HG03342 (cell line): ENCODE measurements around the gene NOTCH1.
A peak's percentile ranks its signal among the peaks of the same experiment; 100 is the strongest.
"Not testable (repeated sequence)": the region's sequence is repeated elsewhere in the genome, so short reads cannot be mapped to it uniquely, and the experiment has no call there.

Source experiments
- ATAC-seq: cut with Tn5 transposase; IDR thresholded peaks from one replicate; pipeline ENCODE4 v1.9.1; 2021; ENCODE audit warnings: mild to moderate bottlenecking, moderate library complexity; ENCODE audit not compliant: unreplicated experiment

NOTCH1 gene

GRCh38 chr9:136545965-136546696 is at the start of gene NOTCH1:
Gene NOTCH1, minus strand, starts transcription at chr9:136546048. Its CDS starts 262 bp downstream, at chr9:136545786.
- peak; percentile 58 for ATAC-seq

DNA sequence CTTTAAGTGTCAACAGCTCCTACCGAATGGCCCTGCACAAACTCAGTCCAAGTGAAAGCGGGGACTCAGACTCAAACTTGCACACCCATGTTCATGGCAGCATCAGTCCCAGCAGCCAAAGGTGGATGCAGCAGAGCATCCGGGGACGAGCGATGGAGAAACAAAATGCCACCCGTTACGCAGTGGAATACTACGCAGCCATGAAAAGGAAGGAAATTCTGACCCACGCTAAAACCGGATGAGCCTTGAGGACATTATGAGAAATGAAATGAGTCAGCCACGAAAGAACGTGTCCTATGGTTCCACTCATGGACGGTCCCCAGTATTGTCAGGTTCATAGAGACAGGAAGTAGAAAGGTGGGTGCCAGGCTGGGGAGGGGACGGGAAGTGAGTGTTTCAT is 48.6 kb upstream of the NOTCH1 start:
- ATAC-seq = no peak

DNA sequence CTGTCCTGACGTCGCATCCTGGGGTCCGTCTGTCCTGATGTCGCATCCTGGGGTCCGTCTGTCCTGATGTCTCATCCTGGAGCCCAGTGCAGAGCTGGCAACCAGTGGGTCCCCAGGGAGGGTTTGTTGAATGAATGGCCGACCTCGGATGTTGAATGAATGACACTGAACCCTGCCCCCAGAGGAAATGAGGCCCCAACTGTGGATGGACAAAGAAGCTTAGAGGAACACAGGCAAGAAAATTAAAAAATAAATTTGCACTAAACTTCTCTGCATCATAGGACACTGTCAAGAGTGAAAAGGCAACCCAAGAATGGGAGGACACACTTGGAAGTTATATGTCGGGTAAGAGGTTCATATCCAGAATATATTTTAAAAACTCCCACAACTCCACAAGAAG is 47.7 kb upstream of the NOTCH1 start:
- ATAC-seq = no peak

- ATAC-seq = no peak
Measured at GRCh38 chr9:136592666-136593065, 46.8 kb upstream of the NOTCH1 start.

- no peak for ATAC-seq
Measured at GRCh38 chr9:136590821-136591752, 45.2 kb upstream of the NOTCH1 start.

DNA sequence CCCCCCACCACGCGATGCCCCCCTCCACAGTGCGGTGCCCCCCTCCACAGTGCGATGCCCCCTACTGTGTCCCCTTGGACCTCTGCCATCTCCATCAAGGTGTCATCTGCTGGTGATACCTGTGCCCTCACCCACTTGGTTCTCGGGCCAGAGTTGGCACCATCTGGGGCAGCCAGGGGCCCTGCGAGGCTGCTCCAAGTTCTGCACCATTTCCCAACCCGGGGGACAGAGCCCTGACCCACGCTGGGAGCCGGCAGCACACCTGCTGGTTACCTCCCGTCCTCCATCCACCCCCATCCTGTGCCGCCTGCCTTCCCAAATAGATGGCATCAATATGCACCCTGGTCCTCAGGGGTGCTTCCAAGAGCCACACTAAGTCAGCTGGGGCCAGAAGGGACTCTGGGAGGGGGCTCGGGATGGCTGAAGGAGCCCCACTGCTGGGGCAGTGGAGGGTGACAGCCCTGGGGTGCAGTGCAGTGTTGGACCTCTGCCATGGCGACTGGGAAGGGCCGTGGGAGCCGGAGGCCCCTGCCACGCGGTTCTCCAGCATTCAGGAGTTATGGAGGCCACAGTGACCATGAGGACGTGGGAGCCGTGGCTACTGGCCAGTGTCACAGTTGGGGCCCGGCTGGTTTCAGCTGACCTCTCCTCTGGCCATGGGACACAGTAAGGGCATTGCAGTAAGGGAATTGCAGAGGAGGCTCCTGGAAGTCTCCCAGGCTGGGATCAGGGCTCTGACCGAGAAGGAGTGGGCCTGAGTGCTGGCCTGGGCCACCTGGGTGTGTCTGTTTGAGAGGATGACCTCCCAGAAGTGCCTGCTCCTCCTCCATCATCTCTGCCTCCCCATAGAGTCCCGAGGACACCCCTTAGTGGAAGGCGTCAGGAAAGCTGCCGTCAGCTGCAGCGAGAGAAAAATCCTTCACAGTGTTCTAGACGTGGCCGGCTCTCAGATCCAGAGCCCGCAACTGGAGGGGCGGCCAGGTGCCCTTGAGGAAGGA is 44.2 kb upstream of the NOTCH1 start:
- ATAC-seq = no peak

DNA sequence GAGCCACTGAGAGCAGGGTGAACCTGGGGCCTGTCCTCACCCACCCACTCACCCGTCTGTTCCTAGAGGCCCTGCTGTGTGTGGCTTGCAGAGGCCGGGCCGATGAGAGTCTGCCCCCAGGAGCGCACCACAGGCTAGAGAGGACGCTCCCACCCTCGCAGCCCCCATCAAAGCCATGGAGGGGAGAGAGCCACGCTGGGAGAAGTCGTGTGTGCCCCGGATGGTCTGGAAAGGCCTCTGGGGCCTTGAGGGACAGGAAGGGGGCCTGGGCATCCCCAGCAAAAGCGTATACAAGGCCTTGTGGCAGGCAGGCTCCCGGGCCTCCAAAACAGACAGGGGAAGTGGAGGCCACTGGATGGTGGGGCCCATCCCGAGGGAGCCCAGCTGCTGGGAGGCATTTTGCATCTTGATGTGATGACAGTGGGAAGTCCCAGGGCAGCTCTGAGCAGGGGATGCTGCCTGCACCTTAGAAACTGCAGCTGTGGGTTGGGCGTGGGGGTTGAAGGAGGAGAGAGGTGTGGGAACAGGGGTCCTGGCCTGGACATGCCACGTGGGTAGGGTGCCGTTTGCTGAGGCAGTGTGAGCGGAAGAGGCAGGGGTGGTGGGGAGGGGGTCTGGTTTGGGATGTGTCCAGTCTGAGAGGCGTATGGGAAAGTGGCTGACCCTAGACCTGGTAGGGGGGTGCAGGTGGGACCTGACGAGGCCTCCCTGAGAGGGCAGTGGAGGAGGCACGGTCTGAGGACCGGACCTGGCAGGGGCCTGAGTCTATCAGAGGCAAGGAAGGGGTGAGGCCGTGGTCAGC is 43.0 kb upstream of the NOTCH1 start:
- ATAC-seq = no peak

- no peak for ATAC-seq
Measured at GRCh38 chr9:136587944-136588662, 42.3 kb upstream of the NOTCH1 start.

DNA sequence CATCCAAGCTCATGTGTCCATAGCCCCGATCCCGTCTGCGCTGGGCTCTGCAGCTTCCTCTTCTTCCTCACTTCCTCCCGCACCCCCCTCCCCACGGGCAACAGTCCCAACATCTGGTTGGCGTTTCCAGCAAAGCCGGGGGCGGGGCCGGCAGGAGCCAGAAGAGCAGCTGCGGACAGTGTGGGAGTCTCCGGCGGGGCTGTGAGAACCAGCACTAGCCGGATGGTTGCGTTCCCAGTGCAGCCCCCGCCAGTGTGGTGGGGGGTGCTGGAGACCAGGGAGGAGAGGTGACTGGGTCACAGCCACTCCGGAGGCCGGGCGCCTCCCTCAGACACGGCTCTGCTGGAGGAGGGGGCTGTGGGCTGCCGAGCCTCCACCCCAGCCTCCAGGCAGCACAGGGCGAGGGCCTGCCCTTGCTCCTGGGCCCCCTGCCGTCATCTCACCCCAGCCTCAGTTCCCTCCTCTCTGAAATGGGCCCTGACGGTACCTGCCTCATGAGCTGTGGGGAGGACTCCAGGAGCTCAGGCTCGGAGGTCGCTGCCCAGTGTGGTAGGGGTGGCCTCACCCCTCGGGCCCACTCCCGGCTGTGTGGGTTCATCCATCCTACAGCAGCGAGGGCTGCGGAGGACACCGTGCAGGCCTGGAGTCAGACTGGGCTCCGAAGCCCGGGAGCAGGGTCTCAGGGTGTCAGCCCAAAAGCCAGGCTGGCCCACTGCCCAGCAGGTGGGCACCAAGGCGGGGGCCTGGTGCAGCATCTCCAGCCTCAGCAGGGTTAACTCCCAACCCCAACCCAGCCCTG is 41.5 kb upstream of the NOTCH1 start:
- ATAC-seq = no peak

- ATAC-seq = no peak
Measured at GRCh38 chr9:136586391-136586953, 40.6 kb upstream of the NOTCH1 start.

DNA sequence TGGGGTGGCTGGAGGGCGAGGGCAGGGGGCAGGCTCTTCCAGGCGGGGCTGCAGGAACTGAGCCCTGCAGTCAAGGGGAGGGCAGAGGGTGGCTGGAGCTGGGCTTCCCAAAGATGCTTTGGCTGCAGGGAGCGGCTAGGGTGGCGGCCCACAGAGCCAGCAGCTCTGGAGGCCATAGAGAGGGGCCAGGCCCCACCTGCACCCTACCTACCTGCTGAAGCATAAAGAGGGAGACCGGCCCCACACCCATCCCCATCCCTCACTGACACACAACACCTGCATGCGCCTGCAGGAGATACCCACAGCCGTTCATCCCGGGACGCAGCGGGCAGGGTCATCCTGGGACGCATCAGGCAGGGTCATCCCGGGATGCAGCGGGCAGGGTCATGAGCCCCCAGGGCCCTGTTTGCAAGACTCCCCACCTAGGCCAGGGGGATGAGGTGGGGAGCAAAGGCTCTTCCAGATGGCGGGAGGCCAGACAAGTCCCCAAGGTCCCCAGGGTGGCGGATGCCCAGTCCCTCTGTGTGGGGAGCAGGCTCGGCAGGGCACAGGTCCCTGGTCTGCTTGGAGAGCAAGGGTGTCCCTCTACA is 39.8 kb upstream of the NOTCH1 start:
- ATAC-seq = no peak

GRCh38 chr9:136584934-136585333 is 39.1 kb upstream of the NOTCH1 start:
- ATAC-seq = no peak

GRCh38 chr9:136584401-136584932 is 38.6 kb upstream of the NOTCH1 start:
- no peak for ATAC-seq

DNA sequence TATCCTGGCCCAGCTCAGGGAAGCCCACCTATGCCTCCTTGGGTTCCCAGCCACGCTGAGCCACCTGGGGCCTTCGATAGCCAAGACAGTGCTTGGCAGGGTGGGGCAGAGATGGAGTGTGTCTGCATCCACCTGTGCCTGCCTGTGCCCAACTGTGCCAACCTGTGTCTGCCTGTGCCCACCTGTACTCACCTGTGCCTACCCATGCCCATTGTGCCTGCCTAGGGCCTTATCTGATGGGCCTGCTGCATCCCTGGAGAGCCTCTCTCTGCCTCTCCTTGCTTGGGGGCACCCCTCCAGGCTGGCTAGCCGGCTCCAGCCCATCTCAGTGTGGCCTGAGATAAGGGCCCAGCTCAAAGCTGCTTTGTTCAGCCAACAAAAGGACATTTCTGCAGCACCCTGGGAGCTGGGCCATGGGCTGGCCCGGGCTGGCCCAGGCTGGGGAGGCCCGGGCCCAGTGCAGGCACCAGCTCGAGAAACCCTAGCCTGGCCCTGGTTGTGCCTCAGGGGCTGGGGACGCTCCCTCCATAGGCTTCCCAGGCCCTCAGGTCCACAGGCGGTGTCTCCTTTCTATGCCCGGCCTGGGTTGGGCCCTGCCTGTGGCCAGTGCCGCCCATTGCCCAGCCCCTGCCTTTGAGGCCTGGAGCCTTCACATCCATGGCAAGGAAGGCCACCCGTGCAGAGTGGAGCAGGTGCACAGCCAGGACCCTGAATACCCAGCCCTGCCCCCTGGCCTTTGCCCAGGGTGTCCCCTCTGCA is 37.3 kb upstream of the NOTCH1 start:
- no peak for ATAC-seq

DNA sequence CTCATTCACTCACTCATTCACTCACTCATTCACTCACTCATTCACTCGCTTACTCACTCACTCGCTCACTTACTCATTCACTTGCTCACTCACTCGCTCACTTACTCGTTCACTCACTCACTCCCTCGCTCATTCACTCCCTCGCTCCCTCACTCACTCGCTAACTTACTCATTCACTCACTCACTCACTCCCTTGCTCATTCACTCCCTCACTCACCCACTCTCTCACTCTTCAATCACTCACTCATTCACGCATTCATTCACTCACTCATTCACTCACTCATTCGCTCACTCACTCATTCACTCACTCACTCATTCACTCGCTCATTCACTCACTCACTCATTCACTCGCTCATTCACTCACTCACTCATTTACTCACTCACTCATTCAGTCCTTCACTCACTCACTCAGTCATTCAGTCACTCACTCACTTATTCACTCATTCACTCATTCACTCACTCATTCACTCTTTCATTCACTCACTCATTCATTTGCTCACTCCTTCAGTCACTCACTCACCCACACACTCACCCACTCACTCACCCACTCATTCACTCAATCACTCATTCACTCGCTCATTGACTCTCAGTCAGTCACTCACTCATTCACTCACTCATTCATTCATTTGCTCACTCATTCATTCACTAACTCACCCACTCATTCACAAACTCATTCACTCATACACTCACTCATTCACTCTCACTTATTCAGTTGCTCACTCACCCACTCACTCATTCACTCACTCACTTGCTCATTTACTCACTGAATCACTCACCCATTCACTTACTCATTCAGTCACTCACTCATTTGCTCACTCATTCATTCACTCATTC is 36.0 kb upstream of the NOTCH1 start:
- no peak for ATAC-seq

DNA sequence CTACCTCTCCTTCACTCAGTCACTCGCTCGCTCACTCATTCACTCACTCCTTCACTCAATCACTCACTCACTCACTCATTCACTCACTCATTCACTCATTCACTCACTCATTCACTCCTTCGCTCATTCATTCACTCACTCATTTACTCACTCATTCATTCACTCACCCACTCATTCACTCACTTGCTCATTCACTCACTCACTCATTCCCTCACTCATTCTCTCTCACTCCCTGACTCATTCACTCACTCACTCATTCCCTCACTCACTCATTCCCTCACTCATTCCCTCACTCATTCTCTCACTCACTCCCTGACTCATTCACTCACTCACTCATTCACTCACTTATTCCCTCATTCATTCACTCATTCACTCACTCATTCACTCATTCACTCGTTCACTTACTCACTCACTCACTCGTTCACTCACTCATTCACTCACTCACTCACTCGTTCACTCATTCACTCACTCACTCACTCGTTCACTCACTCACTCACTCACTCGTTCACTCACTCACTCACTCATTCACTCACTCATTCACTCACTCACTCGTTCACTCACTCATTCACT is 33.9 kb upstream of the NOTCH1 start:
- not testable (repeated sequence) for ATAC-seq
